Activated T-cell treated with anti-CD3 and anti-CD28 coated beads, Interleukin-2, amount 50 U/mL, for 48 hours (primary cell): ENCODE data around the gene MRPL27.

Source experiments
- DNase-seq, 2 experiments: peaks; one replicate each; pipeline ENCODE4 v3.0.0-alpha.2; 2020

The MRPL27 gene

DNA sequence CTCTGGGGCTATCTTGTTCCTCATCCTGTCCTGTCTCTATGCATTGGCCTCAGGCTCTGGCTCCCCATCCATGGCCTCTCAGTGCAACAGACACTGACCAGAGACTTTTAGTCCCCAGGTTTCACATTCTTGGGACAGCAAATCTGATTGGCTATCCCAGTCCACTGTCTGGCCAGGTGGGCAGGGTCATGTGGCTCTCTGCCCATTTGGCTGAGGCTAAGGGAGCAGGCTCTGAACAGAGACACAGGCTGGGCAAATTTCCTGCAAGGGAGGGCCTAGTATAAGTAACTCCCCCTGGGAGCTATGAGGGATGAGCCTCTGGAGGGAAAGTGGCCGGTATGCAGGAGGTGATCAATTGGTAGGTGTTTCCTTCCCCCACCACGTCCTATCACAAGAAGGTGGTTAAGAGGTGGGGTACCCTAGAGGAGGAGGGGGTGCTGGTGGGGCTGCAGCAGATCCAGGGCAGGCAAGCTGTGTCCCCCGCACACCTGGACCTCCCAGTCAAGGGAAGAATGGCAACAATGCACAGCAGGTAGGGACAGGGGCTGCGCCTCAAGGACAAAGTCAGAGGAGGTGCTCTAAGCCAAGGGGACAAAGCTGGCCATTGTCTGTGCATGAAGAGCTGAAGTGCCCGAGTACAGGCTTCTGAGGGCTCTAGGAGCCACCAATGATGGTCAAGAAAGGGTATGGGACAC lies 13.8 kb downstream of the MRPL27 start:
- no peak for DNase-seq

DNA sequence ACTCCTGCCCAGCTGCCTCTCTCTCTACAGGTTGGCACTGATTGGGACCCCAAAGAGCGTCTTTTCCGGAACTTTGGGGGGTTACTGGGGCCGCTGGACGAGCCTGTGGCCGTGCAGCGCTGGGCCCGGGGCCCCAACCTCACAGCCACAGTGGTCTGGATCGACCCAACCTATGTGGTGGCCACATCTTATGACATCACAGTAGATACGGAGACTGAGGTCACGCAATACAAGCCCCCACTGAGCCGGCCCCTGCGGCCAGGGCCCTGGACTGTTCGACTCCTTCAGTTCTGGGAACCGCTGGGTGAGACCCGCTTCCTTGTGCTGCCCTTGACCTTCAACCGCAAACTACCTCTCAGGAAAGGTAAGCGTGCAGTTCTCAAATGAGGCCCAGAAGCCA lies 14.8 kb downstream of the MRPL27 start:
- DNase-seq, result no peak

DNA sequence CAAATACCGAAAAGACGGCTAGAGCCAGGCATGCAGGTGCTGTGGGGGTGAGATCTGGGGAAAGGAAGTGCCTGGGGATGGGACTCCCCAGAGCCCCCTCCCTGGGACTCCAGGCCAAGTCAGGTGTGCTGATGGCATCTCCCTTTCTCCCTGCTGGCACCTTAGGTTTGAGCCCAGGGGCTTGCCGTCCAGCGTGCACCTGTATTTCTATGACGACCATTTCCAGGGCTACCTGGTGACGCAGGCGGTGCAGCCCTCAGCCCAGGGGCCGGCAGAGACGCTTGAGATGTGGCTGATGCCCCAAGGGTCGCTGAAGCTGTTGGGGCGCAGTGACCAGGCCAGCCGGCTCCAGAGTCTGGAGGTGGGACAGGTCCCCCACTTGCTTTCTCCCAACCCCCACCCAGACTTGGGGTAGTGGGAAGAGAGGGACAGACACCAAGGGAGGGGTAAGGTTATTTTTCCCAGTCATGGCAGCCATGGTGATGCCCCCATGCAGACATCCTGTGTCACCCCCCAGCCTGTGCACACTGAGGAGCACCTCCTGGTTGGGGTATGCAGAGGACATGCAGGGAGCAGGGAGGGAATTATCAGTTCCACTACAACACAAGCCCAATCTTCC lies 16.0 kb downstream of the MRPL27 start:
- DNase-seq, result no peak

DNA sequence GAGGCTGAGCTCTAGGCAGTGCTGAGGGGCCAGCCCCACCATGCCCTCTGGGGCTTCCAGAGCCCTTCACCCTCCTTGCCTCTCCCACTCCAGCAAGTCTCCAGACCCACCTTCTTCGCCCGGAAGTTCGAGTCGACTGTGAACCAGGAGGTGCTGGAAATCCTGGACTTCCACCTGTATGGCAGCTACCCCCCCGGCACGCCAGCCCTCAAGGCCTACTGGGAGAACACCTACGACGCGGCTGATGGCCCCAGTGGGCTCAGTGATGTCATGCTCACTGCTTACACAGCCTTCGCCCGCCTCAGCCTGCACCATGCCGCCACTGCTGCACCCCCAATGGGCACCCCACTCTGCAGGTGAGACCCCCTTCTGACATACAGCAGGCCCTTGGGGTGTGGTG lies 16.6 kb downstream of the MRPL27 start:
- DNase-seq, result no peak

DNA sequence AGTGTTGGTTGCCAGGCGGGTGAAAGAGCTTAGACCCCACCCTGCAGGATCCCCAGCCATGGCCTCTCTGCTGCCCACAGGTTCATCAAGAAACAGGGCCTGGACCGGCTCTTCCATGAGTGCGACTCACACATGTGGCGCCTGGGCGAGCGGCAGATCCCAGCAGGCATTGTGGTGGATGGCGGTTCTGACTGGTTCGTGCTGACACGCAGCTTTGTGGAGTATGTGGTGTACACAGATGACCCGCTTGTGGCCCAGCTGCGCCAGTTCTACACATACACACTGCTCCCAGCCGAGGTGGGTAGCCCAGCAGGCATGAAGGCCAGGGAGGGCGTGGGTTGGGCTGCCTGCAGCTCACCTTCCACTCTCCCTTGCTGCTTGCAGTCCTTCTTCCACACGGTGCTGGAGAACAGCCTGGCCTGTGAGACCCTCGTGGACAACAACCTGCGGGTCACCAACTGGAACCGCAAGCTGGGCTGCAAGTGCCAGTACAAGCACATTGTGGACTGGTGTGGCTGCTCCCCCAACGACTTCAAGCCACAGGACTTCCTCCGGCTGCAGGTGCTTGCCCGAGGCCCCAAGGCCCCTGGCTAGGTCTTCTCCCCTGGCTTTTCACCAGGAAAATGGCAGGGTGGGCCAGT lies 17.2 kb downstream of the MRPL27 start:
- no peak for DNase-seq

DNA sequence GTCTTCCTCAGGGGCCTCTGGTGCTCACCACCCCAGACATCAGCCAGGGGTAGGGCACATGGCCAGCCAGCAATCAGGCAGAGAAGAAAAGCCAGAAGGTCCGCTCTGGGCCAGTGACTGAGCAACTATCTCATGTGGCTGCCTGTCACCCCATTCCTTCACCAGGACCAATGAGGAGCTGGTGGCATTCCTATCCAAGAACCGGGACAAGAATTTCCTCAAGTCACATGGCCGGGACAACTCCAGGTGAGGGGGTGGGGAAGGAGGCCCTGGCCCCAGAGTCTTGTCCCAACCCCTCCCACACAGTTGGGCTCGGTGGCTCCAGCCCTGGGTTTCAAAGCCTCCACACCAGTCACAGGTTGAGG lies 17.7 kb downstream of the MRPL27 start:
- no peak for DNase-seq

DNA sequence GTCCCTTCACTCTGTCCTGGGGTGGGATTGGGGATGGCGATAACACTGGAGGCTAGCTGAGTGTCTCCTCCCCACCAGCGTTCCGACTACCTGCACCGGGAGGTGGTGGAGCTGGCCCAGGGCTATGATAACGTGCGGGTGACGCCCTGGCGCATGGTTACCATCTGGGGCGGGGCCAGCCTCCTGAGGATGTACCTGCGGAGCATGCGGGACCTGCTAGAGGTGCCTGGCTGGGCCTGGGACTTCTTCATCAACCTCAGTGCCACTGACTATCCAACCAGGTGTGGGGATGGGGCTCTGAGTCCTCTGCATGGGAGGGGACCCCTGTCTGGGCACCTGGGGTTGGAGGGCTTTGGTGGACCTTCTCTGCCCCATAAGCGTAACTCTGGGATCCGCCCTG lies 18.2 kb downstream of the MRPL27 start:
- DNase-seq, result no peak

DNA sequence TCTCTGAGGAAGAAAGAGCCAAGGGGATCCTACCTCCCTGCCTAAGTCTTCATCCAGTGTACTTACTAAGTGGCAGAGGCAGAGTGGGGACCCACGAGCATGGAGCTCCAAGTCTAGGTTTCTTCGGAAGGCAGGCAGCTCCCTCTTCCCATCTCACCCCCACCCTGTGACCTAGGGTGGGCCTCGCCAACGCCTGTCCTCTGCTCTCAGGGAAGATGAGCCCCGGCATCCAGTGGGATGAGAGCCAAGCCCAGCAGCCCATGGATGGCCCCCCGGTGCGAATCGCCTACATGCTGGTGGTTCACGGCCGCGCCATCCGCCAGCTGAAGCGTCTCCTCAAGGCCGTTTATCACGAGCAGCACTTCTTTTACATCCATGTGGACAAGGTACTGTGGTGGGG lies 18.8 kb downstream of the MRPL27 start:
- DNase-seq, result no peak

DNA sequence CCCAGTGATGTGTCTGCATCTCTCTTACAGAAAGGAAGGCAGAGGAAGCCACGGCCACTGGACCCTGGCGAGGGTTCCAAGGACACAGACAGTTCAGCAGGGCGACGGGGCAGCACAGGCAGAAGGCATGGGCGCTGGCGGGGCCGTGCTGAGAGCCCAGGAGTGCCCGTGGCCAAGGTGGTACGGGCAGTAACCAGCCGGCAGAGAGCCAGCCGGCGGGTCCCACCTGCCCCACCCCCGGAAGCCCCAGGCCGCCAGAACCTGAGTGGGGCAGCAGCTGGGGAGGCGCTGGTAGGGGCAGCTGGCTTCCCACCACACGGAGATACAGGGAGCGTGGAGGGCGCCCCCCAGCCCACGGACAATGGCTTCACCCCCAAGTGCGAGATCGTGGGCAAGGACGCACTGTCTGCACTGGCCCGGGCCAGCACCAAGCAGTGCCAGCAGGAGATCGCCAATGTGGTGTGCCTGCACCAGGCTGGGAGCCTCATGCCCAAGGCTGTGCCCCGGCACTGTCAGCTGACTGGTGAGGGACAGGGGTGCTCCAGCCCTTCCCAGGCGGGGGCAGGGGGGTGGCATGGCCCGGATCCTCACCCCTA lies 19.3 kb downstream of the MRPL27 start:
- DNase-seq, result no peak

DNA sequence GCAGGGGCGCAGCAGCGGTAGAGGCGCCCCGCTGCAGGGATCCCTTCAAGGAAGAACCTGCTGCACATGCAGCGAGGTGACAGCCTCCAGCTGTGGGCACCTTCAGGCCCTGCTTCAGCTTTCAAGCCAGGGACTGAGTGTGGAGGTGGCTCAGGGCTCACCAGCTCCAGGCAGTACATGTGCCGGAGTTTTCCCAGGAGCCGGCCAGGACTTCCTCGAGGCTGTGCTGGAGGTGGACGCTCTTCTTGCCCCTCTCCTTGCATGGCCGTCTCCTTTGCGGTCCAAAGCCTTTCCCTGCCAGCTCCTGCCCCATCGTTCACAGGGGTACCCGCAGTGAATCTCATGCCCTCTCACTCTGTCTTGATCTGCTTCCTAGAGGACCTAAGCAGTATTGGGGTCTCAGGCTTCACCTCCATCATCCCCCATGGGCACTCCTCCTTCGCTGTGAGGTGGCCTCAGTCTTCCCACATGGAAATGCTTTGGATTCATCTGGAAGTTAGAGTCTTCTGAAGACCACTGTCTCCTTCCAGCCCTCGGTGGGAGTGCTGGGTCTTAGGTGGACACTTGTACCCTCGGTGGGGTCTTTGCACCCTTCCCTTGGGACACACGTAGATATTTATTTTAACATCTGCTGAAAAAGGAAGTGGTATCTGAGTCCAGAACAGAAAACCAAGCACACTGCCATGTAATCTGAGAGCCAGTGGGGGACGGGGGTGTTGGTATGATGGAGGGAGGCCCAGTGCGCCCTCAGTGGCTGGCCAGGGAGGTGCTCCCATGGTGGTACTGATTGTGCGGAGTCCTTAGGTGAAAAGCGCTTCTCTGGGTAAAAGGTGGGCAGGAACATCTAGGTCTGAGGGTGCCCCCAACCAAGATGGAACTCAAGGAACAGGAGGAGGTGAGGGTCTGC lies 20.0 kb downstream of the MRPL27 start:
- DNase-seq, result no peak

DNA sequence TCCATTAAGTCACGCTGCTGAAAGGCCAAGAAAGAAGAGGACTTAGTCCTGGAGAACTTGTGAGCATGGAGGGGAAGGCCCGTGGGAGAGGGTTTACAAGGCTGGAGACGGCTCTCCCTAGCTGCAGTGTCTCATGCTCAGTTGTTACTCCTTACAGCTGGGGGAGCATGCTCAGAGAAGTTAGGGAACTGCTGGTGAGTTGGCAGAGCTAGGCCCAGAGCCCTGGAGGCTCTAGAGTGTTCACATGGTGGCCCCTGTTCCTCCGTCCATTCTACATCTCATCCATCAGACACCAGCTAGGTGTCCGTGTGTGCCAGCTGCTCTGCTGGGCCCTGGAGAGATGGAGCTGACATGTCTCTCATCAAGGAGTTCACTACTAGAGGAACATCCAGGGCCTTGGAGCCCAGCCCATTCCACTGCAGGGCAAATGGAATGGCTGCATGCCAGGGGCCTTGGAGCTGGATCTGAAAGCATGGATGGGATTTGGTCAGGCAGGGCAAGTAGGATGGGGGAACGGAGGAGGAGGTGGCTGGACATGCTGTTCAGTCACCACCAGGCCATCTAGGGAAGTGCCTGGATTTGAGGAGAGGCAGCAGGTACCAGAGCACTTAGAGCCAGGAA lies 20.8 kb downstream of the MRPL27 start:
- DNase-seq, result no peak

DNA sequence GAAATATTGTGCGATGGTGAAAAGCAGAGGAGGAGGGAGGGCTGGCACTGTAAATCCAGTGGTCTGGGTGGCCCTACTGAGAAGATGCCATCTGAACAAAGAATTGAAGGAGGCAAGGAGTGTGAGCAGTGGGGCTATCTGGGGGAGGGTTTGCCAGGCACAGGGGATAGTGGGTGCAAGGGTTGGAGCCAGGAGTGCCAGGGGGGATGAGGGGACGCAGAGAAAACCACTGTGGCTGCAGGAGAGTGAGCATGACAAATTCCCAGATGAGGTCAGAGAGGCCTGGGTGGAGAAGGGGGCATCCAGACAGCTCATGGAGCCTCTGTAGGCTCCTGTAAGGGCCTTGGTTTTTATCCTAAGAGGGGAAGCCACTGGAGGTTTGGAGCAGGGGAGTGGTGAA lies 22.3 kb downstream of the MRPL27 start:
- DNase-seq, result no peak

DNA sequence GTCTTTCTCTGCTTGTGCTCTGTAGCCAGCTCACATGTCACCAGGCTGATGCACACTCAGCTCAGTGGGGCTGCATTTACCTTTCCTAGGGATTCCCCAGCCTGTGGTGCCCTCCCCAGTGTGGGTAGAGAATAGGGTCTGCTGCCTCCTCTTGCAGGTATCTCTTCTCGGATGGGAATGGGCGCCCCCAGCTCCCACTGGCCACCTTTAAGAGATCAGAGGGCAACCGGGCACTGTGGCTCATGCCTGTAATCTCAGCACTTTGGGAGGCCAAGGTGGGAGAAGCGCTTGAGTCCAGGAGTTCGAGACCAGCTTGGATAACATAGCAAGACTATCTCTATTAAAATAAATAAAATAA lies 23.8 kb downstream of the MRPL27 start:
- DNase-seq, result peak in 1 of 2 experiments; percentile 12

DNA sequence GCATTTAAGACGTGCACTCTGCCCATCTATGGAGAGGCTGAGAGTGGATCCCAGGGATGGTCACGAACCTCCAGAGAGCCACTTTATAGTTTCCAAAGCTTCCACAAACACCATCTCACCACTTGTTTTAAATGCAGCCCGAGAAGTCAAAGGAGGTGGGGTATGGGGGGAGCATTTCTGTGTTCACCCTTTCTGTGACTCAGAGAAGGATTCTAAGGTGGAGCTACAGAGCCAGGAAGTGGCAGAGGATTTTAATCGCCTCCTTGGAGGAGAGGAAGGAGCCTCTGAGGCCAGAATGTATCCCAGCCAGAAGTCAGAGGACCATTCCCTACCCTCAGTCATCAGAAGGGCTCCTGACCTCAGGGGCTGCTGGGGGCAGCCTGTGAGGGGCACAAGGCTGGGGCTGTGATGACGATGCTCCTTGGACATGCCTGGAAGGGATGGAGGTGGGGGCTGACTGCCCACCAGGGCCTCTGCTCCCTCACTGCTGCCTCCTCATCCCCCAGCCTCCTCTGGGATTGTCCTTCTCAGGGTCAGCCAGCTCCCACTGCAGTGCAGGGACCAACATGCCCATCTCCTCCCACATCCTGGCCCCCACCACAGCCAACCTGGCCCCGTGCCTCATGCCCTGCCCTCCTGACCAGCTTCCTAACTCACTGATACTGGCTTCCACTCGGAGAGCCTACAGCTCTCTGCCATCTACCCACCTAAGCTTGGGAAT lies 24.3 kb downstream of the MRPL27 start:
- peak in 1 of 2 experiments; percentile 17 for DNase-seq

DNA sequence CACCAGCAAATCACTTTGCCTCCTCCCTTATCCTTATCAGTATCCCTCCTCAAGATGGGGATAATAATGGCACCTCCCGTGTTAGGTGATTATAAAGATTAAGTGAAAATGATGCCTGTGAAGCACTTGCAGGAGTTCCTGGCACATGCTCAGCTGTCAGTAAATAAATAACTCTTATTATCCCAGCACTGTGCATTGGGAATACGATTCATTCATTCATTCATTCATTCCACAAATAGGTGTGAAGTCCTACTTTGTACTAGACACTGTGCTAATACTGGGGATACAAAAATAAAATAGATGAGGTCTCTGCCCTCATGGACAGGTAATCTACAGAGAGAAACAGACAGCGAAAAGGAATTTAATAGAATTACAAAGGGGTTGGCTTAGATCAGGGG lies 25.1 kb downstream of the MRPL27 start:
- no peak for DNase-seq

DNA sequence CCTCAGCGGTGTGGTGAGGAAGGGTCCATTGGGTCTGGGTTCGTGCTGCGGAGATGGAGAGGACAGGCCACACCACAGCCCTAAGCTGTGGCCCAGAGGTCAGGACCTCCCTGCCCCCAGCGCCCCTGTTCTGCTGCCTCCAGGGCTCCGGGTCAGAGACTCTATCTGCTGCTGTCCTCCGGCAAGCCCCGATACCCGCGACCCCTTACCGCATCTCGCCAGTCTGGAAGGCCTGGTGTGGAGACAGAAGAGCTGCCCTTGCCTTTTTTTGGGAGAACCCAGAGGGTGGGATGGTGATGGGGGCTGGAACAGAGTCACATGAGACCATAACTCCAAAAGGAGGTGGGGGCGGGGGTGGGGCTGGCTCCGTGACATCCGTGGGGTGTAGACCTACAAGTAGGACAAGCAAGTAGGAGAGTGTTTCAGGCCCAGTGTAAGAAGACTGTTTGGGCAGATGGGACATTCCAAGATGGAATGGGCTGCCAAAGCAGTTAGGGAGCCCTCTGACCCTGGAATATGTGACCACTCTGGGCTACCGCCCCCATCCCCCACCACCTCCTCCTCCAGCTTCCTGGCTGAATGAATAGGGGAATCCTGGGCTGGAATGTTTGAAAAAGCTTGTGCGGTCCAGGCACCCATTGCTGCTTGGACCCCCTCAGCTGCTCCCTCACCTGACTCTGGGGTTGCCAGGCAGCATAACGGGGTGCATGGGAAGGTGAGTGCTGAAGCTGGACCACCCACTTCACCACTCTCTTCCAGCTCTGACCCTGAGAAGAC lies 25.7 kb downstream of the MRPL27 start:
- peak in 1 of 2 experiments; percentile 25 for DNase-seq

DNA sequence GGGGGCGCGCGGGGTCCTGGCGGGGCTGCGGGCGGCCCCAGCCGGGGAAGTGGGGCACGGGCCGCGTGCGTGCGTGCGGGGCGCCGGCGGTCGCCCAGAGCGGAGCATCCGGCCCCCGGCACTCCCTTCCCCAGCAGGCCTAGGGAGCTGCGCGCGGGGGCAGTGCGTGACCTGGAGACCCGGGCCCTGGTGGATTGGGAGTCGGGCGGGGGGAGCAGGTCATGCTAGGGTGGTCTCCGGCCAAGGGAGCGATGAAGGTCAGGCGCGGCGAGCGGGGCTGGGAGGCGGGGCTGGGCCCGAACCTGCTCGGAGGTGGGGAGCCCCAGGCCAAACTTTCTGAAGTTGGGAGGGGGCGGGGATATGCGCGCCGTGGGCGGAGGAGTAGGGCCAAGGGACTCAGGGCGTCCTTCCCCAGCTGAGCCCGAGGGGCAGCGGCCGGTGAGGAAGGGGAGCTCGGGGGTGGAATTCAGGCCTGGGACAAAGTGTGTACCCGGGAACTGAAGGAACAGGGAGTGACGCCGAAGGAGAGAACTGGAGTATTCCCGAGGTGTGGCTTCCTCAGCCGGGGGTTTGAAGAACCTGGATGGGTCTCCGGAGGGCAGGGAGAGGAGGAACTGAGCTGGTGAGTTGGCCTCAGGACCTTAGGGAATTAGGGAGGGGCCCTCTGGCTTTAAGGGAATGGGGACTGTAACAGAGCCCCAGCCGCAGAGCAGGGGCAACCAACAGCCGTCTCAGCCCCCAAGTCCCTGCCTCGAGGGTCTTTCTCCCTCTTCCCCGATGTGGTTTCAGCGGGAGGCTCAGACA lies 26.5 kb downstream of the MRPL27 start:
- DNase-seq, result peak; percentile 72 to 73

DNA sequence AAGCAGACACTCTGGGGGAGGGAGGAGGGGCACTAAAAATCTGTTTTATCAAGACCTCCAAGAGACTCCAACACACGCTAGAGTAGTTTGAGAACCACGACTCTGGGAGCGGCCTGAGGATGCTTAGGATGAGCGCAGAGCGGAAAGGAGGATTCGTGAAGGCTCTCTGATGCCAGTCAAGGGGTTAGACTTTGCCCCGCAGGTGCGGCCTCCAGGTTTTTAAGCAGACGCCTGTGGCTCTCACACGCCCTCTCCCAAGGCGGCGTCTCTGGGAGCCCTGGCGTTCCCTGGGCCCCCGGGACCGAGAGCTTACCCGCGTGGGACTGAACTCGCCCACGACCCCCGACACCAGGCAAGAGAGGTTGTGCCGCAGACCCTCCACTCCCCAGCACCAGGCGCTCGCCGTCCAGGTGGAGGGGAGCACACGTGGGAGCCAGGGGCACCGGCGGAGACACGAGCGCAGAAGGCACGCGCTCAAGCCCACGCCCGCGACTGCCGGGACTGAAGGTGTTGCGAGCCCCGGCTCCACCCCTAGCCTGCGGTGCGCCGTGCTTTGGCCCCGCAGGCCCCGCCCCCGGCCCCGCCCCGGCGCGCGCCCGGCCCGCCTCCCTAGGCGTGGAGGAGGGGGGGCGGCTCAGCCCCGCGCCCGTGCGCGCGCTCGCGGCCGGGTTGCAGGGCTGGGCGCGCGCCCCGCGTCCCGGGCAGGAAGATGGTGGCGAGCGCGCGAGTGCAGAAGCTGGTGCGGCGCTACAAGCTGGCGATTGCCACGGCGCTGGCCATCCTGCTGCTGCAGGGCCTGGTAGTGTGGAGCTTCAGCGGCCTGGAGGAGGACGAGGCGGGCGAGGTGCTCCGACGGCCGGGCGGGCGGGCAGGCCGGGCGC lies 27.3 kb downstream of the MRPL27 start, which contains the start of gene XYLT2:
Gene XYLT2 (plus strand): TSS at position 695 of the 881 bp plus-strand sequence. CDS start 15 bp downstream, at position 710.
- DNase-seq, result peak; percentile 92 to 93
